ENCODE results near the gene REXO5.

GRCh38 chr16:20853981-20854620 lies 47.8 kb downstream of the REXO5 start:
- TF ChIP-seq, protein P1, sequence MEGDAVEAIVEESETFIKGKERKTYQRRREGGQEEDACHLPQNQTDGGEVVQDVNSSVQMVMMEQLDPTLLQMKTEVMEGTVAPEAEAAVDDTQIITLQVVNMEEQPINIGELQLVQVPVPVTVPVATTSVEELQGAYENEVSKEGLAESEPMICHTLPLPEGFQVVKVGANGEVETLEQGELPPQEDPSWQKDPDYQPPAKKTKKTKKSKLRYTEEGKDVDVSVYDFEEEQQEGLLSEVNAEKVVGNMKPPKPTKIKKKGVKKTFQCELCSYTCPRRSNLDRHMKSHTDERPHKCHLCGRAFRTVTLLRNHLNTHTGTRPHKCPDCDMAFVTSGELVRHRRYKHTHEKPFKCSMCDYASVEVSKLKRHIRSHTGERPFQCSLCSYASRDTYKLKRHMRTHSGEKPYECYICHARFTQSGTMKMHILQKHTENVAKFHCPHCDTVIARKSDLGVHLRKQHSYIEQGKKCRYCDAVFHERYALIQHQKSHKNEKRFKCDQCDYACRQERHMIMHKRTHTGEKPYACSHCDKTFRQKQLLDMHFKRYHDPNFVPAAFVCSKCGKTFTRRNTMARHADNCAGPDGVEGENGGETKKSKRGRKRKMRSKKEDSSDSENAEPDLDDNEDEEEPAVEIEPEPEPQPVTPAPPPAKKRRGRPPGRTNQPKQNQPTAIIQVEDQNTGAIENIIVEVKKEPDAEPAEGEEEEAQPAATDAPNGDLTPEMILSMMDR (IDR thresholded peaks at IDR 0.05) = no peak
- no peak for TF ChIP-seq POLR2A (IDR thresholded peaks at IDR 0.05; ENCODE audit: low read depth)
- TF ChIP-seq EP300 (IDR thresholded peaks at IDR 0.05) = no peak
